Erythroblast (primary cell): ENCODE results near the gene MAPT.

Experiments used
- GATA1 ChIP-seq: IDR thresholded peaks from 2 replicates; pipeline ENCODE4 v1.6.1; 2011; ENCODE audit warnings: low read depth, mild to moderate bottlenecking, control low read depth, low read length, moderate library complexity
- POLR2A ChIP-seq: IDR thresholded peaks from 2 replicates; pipeline ENCODE4 v1.6.1; 2011; ENCODE audit warnings: mild to moderate bottlenecking, low read length

- no peak for TF ChIP-seq POLR2A
- no peak for TF ChIP-seq GATA1
Observed at GRCh38 chr17:45993962-45994627, 99.7 kb downstream of the MAPT start.
